ENCODE measurements around the gene NELL1. TPM values are rescaled to one million over a fixed set of nuclear protein-coding genes. Genes with fewer than 3 reads are reported as not detected.

The NELL1 gene
- polyA plus RNA-seq, 1 of the 3 experiments (the other 2 are of a cell fraction): not detected

DNA sequence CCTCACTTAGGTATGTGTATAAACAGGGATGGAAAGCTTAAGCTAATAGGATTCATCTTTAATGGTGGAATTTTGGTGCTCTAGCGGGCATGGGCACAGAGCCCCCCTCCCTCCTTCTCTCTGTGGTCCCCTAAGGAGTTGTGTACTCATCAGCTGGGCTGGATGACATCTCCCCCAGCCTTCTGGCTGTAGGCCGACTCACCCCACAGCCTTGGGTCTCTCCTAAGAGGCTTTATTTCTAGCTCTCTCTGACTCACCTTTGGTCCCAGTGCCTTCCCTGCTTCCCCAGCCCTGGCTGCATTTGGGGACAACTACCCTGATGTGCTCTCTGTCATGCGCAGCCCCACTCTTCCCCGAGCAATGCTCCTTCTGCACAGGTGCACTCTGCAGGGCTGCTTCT, 43.1 kb upstream of the NELL1 start (continued):
- no peak for TF ChIP-seq NFIC (IDR thresholded peaks at IDR 0.05; ENCODE audit: borderline replicate concordance)
- TF ChIP-seq FOXJ3 (CRISPR knock-in tag; IDR thresholded peaks at IDR 0.05): no peak
- TF ChIP-seq TAF1 (IDR thresholded peaks at IDR 0.05; ENCODE audit: borderline replicate concordance, low read depth, low read length): no peak
- no peak for TF ChIP-seq ELF1 (IDR thresholded peaks at IDR 0.05)
- no peak for TF ChIP-seq TEAD4 (IDR thresholded peaks at IDR 0.05; ENCODE audit: borderline replicate concordance, insufficient read depth)
- TF ChIP-seq, protein P1, sequence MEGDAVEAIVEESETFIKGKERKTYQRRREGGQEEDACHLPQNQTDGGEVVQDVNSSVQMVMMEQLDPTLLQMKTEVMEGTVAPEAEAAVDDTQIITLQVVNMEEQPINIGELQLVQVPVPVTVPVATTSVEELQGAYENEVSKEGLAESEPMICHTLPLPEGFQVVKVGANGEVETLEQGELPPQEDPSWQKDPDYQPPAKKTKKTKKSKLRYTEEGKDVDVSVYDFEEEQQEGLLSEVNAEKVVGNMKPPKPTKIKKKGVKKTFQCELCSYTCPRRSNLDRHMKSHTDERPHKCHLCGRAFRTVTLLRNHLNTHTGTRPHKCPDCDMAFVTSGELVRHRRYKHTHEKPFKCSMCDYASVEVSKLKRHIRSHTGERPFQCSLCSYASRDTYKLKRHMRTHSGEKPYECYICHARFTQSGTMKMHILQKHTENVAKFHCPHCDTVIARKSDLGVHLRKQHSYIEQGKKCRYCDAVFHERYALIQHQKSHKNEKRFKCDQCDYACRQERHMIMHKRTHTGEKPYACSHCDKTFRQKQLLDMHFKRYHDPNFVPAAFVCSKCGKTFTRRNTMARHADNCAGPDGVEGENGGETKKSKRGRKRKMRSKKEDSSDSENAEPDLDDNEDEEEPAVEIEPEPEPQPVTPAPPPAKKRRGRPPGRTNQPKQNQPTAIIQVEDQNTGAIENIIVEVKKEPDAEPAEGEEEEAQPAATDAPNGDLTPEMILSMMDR (IDR thresholded peaks at IDR 0.05): no peak

DNA sequence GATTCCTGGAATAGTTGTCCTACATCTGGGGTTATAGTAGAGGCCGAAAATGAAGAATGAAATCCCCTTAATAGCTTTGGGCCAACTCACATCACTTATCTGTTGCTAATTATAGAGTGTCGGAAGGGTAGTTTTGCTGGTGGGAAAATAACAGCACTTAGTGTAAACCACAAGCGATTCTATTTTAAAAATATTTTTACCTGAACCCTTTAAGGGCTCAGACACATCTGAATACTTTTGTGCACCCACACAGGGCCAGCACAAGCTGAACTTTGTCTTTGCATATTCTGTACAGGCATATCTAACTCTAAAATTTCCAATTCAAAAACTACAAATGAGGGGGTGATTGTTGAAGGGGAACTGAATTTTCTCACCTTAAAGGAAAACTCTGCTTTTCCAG, 42.4 kb upstream of the NELL1 start:
- ChIA-PET CTCF (interaction anchor here (0.7 to 1.4 kb wide), 5 partner anchors 17 to 1526 kb away, joined by 3 to 5 read pairs (median 3); no protein-coding TSS in a partner anchor), POLR2A (no interaction called here)
- Histone ChIP-seq H4K20me1 (ENCODE audit: insufficient read depth) (no peaks in the 10 kb centered on the region), H3F3A (replicated peaks; ENCODE audit: insufficient read depth) (no peaks in the 10 kb centered on the region), H3K9me2 (no peaks in the 10 kb centered on the region), H3K4me1 (ENCODE audit: control insufficient read depth in 1 of 2, insufficient read depth in 2 of 2, low read depth in 1 of 2, low read length in 1 of 2) (no peaks in the 10 kb centered on the region; a peak in 1 of 4 replicates), H3K4me3 (ENCODE audit: low read depth in 2 of 2, low read length in 1 of 2) (no peak overlapping the region), H3K27ac (ENCODE audit: low read depth in 2 of 2, low read length in 1 of 2) (no peak overlapping the region), H2AFZ (ENCODE audit: low read depth) (no peak overlapping the region), H3K4me2 (no peak overlapping the region), H3K27me3 (ENCODE audit: insufficient read depth) (no peaks in the 10 kb centered on the region), H3K9ac (no peak overlapping the region), H3K9me3 (no peaks in the 10 kb centered on the region), H3K36me3 (replicated peaks in 1 of 2; ENCODE audit: control insufficient read depth in 1 of 2, insufficient read depth in 2 of 2, low read length in 1 of 2) (no peaks in the 10 kb centered on the region), H3K79me2 (ENCODE audit: insufficient read depth) (no peaks in the 10 kb centered on the region)
- 38% methylated on average over 3 of the region's 3 CpGs for WGBS (ENCODE audit: low lambda C conversion rate)
- TF ChIP-seq, protein P2, sequence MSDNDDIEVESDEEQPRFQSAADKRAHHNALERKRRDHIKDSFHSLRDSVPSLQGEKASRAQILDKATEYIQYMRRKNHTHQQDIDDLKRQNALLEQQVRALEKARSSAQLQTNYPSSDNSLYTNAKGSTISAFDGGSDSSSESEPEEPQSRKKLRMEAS (IDR thresholded peaks at IDR 0.05; ENCODE audit: low read depth): no peak
- TF ChIP-seq GABPA (IDR thresholded peaks at IDR 0.05; ENCODE audit: low read depth) (no peak), CHD2 (IDR thresholded peaks at IDR 0.05; ENCODE audit: low read length, partially characterized antibody) (no peak), RCOR1 (IDR thresholded peaks at IDR 0.05; ENCODE audit: low read length) (no peak), FOXM1 (IDR thresholded peaks at IDR 0.05; ENCODE audit: low read depth) (no peak)
- TF ChIP-seq, protein P3, sequence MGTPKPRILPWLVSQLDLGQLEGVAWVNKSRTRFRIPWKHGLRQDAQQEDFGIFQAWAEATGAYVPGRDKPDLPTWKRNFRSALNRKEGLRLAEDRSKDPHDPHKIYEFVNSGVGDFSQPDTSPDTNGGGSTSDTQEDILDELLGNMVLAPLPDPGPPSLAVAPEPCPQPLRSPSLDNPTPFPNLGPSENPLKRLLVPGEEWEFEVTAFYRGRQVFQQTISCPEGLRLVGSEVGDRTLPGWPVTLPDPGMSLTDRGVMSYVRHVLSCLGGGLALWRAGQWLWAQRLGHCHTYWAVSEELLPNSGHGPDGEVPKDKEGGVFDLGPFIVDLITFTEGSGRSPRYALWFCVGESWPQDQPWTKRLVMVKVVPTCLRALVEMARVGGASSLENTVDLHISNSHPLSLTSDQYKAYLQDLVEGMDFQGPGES (IDR thresholded peaks at IDR 0.05; ENCODE audit: low read depth, low read length): no peak
- TF ChIP-seq, protein P4, sequence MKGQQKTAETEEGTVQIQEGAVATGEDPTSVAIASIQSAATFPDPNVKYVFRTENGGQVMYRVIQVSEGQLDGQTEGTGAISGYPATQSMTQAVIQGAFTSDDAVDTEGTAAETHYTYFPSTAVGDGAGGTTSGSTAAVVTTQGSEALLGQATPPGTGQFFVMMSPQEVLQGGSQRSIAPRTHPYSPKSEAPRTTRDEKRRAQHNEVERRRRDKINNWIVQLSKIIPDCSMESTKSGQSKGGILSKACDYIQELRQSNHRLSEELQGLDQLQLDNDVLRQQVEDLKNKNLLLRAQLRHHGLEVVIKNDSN (IDR thresholded peaks at IDR 0.05; ENCODE audit: borderline replicate concordance, low read depth): no peak
- no peak for DNase-seq
